Breast epithelium (tissue), 3 donors: Measurements from ENCODE around the gene LRAT.

Experiments
- CTCF ChIP-seq, 3 donors: fragments of 450-650 bp; IDR thresholded peaks; one replicate each; pipeline ENCODE4 v1.5.1; 2016 to 2017; ENCODE audit warnings: antibody characterized with exemption in 3 of 3, mild to moderate bottlenecking in 3 of 3, moderate library complexity in 3 of 3
- POLR2A ChIP-seq: fragments of 450-650 bp; IDR thresholded peaks from one replicate; pipeline ENCODE4 v1.6.1; 2016; ENCODE audit warnings: antibody characterized with exemption, mild to moderate bottlenecking, moderate library complexity
- POLR2AphosphoS5 ChIP-seq, 3 donors: sonication (generic); formaldehyde crosslinking; IDR thresholded peaks; one replicate each; pipeline ENCODE4 v1.6.1; 2017; ENCODE audit warnings: antibody characterized with exemption in 3 of 3

GRCh38 chr4:154727540-154727939 is 16.3 kb upstream of the LRAT start:
- no peak for TF ChIP-seq CTCF (IDR thresholded peaks at IDR 0.05)
- no peak for TF ChIP-seq POLR2AphosphoS5 (IDR thresholded peaks at IDR 0.05)
- no peak for TF ChIP-seq POLR2A
